ENCODE measurements around the gene TMEM168. TPM values are rescaled to one million over a fixed set of nuclear protein-coding genes. Genes with fewer than 3 reads are reported as not detected.

Gene TMEM168
- total RNA-seq, 2 donors from 2014 or later: 20.5 to 27.0 TPM

DNA sequence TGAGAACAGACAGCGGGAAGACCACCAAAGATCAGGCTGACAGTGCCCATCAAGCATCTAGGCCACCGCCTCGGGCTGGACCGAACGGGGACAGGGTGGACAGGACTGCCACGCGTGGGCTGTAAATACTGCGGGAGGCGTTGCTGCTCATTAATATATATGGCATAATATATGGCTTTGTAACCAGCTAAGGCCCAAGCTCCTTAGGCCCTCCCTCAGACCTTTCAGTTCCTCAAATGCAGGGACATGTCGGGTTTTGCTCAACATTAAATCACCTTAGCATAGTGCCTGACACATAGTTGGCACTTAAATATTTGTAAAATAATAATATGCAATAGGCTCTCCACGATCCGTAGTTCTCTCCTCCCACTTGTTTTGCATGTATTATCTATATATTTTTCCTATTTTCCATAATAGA lies 402 bp upstream of the TMEM168 start:
- H3K4me1 ChIP-seq (replicated peaks): no peaks in the 10 kb centered on the region
- H3K4me3 ChIP-seq: peak overlapping the region; percentile 65 to 72
- H3K27me3 ChIP-seq (replicated peaks; ENCODE audit: insufficient read depth): no peaks in the 10 kb centered on the region
- 15% methylated on average over 12 of the region's 12 CpGs for WGBS
- H3K9me3 ChIP-seq: no peaks in the 10 kb centered on the region
- TF ChIP-seq, protein P1, sequence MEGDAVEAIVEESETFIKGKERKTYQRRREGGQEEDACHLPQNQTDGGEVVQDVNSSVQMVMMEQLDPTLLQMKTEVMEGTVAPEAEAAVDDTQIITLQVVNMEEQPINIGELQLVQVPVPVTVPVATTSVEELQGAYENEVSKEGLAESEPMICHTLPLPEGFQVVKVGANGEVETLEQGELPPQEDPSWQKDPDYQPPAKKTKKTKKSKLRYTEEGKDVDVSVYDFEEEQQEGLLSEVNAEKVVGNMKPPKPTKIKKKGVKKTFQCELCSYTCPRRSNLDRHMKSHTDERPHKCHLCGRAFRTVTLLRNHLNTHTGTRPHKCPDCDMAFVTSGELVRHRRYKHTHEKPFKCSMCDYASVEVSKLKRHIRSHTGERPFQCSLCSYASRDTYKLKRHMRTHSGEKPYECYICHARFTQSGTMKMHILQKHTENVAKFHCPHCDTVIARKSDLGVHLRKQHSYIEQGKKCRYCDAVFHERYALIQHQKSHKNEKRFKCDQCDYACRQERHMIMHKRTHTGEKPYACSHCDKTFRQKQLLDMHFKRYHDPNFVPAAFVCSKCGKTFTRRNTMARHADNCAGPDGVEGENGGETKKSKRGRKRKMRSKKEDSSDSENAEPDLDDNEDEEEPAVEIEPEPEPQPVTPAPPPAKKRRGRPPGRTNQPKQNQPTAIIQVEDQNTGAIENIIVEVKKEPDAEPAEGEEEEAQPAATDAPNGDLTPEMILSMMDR (IDR thresholded peaks at IDR 0.05): no peak
- TF ChIP-seq POLR2A (IDR thresholded peaks at IDR 0.05): no peak
- no peak for TF ChIP-seq POLR2AphosphoS5 (IDR thresholded peaks at IDR 0.05)
- no peaks in the 10 kb centered on the region for H3K36me3 ChIP-seq
- H3K27ac ChIP-seq: peak overlapping the region; percentile 81 to 89
- DNase-seq (ENCODE audit: low spot score): no peak
- intact Hi-C loops (cut with DNase I): loop anchor here (5.0 kb wide), 1 partner anchor 147 kb away; a partner anchor contains a TSS

DNA sequence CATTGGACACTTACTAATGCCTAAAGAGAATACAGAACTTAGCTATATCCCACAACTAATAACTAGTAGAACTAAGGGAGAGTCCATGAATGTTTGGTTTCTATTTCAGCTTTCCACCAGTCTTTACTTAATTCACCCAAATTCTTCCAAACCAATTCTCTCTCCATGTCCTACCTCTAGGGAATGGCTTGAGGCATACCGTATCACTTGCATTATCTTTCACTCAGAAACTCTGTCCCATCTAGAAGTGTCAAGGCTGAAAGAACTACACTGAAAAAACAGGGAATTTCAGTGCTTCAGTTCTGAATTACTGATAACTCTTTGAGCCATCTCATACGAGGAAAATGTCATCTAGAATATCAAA lies 758 bp downstream of the TMEM168 start:
- H3K4me3 ChIP-seq: peak overlapping the region; percentile 65 to 72
- no peaks in the 10 kb centered on the region for H3K4me1 ChIP-seq (replicated peaks)
- DNase-seq (ENCODE audit: low spot score): no peak
- intact Hi-C loops (cut with DNase I): no loop called here
- 0% methylated on average over 2 of the region's 2 CpGs for WGBS
- H3K27me3 ChIP-seq (replicated peaks; ENCODE audit: insufficient read depth): no peaks in the 10 kb centered on the region
- H3K9me3 ChIP-seq: no peaks in the 10 kb centered on the region
- no peaks in the 10 kb centered on the region for H3K36me3 ChIP-seq
- TF ChIP-seq POLR2AphosphoS5 (IDR thresholded peaks at IDR 0.05) (no peak), POLR2A (IDR thresholded peaks at IDR 0.05) (no peak)
- TF ChIP-seq, protein P1 (IDR thresholded peaks at IDR 0.05): no peak
- peak overlapping the region; percentile 81 to 89 for H3K27ac ChIP-seq

DNA sequence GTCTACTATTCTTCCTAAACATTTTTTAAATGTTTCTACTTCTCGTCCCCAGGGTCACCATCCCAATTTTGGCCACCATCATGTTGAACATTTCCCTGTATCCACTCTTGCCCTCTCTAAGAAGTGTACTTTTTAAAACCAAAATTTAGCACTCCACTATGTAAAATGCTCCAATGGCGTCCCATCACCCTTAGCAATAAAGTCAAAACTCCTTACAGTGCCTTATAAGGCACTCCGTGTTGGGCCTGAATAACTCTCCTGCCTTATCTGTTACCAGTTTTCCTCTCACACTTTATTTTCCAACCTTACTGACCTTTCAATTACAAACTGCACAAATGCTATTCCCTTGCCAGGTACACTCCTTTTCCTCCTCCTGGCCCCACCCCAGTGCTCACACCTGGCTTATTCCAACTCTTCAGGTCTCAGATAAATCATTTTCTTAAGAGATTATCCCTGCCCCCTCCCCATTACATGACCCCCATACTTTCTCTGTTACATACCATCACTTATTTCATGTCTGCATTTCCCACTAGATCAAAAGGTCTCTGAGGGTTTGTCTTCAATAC lies 1.3 kb downstream of the TMEM168 start:
- Histone ChIP-seq H3K36me3 (no peaks in the 10 kb centered on the region), H3K27ac (peak overlapping the region in 1 of 2 donors; percentile 89), H3K4me1 (replicated peaks) (no peaks in the 10 kb centered on the region), H3K27me3 (replicated peaks; ENCODE audit: insufficient read depth) (no peaks in the 10 kb centered on the region), H3K9me3 (no peaks in the 10 kb centered on the region), H3K4me3 (peak overlapping the region; percentile 65 to 72)
- intact Hi-C loops (cut with DNase I): no loop called here
- TF ChIP-seq POLR2AphosphoS5 (IDR thresholded peaks at IDR 0.05) (no peak), POLR2A (IDR thresholded peaks at IDR 0.05) (no peak)
- TF ChIP-seq, protein P1 (IDR thresholded peaks at IDR 0.05): no peak
- WGBS: 81% methylated on average over 3 of the region's 3 CpGs
- DNase-seq (ENCODE audit: low spot score): no peak

DNA sequence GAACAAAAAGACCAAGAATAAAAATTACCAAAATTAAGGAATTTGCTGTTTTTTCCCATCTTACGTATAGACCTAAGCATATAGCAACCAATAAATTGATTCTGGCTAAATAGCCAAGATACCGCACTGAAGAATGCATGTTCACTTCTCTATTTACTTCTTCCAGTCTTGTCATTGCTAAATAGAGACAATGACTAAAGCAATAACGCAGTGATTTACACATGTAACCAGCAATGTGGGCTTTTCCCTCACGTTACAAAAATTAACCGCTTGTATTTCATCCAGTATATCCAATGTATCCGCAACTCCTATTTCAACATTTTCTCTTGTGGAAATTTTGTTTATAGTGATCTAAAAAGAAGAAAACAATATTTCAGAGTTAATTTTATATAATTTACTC lies 5.6 kb downstream of the TMEM168 start:
- Histone ChIP-seq H3K36me3 (no peaks in the 10 kb centered on the region), H3K4me3 (no peak overlapping the region), H3K27ac (no peak overlapping the region), H3K9me3 (no peaks in the 10 kb centered on the region), H3K4me1 (replicated peaks) (no peaks in the 10 kb centered on the region), H3K27me3 (replicated peaks; ENCODE audit: insufficient read depth) (no peaks in the 10 kb centered on the region)
- TF ChIP-seq, protein P1 (IDR thresholded peaks at IDR 0.05): no peak
- TF ChIP-seq POLR2A (IDR thresholded peaks at IDR 0.05) (no peak), POLR2AphosphoS5 (IDR thresholded peaks at IDR 0.05) (no peak)
- intact Hi-C loops (cut with DNase I): no loop called here
- WGBS: 93% methylated on average over 6 of the region's 6 CpGs
- no peak for DNase-seq (ENCODE audit: low spot score)

DNA sequence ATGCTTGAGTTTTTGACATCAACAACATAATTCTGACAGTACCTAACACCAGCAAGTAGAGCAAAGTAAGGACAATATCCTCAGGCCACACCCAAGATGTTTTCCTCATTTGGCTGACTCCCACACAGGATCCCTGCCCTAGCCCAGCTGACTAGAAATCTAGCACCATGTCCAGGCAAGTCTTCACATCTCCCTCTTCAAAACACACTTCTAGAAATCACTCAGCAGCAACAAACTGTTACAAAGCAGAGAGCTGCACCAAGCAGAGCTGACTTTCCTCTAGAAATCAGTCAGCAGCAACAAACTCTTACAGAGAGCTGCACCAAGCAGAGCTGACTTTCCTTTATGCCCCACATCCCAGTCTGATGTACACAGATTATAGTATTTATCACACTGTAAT lies 7.7 kb downstream of the TMEM168 start:
- no peaks in the 10 kb centered on the region for H3K4me1 ChIP-seq (replicated peaks)
- H3K27me3 ChIP-seq (replicated peaks; ENCODE audit: insufficient read depth): no peaks in the 10 kb centered on the region
- intact Hi-C loops (cut with DNase I): no loop called here
- DNase-seq (ENCODE audit: low spot score): no peak
- H3K36me3 ChIP-seq: no peaks in the 10 kb centered on the region
- no peak overlapping the region for H3K4me3 ChIP-seq
- TF ChIP-seq POLR2AphosphoS5 (IDR thresholded peaks at IDR 0.05): no peak
- TF ChIP-seq POLR2A (IDR thresholded peaks at IDR 0.05): no peak
- TF ChIP-seq, protein P1 (IDR thresholded peaks at IDR 0.05): no peak
- H3K27ac ChIP-seq: no peak overlapping the region
- no peaks in the 10 kb centered on the region for H3K9me3 ChIP-seq
